ENCODE data around the gene MT1G. TPM values are rescaled to one million over a fixed set of nuclear protein-coding genes. Genes with fewer than 3 reads are reported as not detected.

Gene MT1G
- total and polyA plus RNA-seq, 2 experiments from 2014 or later = 184 to 1,014 TPM

DNA sequence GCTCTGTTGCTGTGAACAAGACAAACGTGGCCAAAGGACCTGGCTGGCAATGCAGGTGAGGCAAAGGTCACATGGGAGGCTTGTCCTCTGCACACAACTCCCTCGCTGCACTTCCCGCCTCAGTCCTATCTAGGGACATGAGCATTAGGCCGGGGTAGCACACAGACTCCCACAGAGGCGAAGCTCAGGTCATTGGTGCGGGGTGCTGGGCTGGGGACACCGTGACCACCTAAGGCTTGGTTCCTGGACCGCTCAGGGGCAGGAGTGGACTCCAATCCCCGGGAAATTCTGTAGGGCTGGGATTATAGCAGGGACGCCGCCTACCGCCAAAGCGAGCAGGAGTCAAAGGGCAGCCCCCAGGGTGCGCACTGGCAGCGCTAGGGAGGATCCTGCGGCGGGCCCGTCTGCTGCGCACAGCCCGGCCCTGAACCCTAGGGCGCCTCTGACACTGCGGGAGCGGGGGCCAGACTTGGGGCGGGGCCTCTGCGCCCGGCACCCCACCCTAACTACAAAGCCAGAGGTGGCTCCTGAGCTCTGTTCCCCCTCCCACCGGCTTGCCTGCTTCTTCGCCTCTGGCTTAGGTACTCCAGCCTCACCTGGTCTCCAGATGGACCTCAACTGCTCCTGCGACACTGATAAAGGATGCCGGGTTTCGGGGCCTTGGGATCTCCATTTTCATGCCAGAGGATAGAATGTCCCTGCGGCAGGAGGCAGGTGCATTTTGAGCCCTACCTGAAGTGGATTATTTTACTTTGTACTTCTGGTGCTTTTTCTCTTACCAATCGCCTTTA lies 20.0 kb downstream of the MT1G start:
- peak overlapping the region; percentile 54; the same call in 2 of the 3 replicates for H3K4me3 Mint-ChIP-seq

DNA sequence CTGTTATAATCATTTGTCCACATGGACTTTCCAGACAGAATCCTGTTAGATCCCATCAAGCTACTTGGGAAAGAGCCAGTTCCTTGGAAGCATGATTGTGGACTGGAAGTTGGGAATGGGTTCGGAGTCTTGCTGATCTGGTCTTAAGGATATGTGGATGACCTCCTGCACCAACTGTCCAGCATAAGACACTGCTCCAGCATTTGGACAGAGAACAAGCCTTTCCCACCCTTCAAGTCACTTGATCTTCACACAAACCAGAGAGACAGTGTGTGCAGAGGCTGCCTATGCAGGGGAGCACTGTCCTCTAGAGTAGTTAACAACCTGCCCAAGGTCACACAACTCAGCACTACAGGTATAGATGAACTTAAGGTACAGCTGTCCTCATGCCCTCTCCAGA lies 22.0 kb downstream of the MT1G start:
- ATAC-seq (no peak), DNase-seq (ENCODE audit: low spot score) (no peak)
- no peaks in the 10 kb centered on the region for H4K20me1 ChIP-seq (replicated peaks; ENCODE audit: insufficient read depth)
- Mint-ChIP-seq H3K4me1 (peaks cover 30% of the 10 kb centered on the region), H3K36me3 (ENCODE audit: low read depth) (no peaks in the 10 kb centered on the region), H3K27ac (no peak overlapping the region), H3K9me3 (no peaks in the 10 kb centered on the region), H3K27me3 (ENCODE audit: insufficient read depth, low read depth, poor library complexity) (peaks cover 85% of the 10 kb centered on the region), H3K4me3 (no peak overlapping the region)
- peaks cover 12% of the 10 kb centered on the region; the same call in 1 of the 2 replicates for H3K4me1 ChIP-seq (ENCODE audit: insufficient read depth)
- H3K4me3 ChIP-seq = no peak overlapping the region
- no peak overlapping the region for H3K27ac ChIP-seq (ENCODE audit: low read depth)
- H2AFZ ChIP-seq = no peak overlapping the region
- H3K27me3 ChIP-seq (ENCODE audit: insufficient read depth) = peaks cover 98% of the 10 kb centered on the region
- no peaks in the 10 kb centered on the region for H3K79me2 ChIP-seq (replicated peaks; ENCODE audit: insufficient read depth)
- H3K9me2 ChIP-seq (ENCODE audit: insufficient read depth) = no peaks in the 10 kb centered on the region
- H3K4me2 ChIP-seq = no peak overlapping the region
- no peaks in the 10 kb centered on the region for H3K36me3 ChIP-seq (ENCODE audit: insufficient read depth)
- H3F3A ChIP-seq (replicated peaks; ENCODE audit: low read depth) = 0 out of 2 replicates have a peak, but pooled peaks cover 6% of the 10 kb centered on the region
- TF ChIP-seq NANOG (IDR thresholded peaks at IDR 0.05; ENCODE audit: borderline replicate concordance) (no peak), EZH2 (IDR thresholded peaks at IDR 0.05; ENCODE audit: low read depth, unreplicated experiment) (no peak), ZNF114 (CRISPR knock-in tag; IDR thresholded peaks at IDR 0.05) (no peak), POLR2AphosphoS5 (IDR thresholded peaks at IDR 0.05; ENCODE audit: low read depth) (no peak), CREB1 (CRISPR knock-in tag; IDR thresholded peaks at IDR 0.05; ENCODE audit: low read depth) (no peak), STAT1 (IDR thresholded peaks at IDR 0.05; ENCODE audit: unreplicated experiment) (no peak)
- TF ChIP-seq, protein P1, sequence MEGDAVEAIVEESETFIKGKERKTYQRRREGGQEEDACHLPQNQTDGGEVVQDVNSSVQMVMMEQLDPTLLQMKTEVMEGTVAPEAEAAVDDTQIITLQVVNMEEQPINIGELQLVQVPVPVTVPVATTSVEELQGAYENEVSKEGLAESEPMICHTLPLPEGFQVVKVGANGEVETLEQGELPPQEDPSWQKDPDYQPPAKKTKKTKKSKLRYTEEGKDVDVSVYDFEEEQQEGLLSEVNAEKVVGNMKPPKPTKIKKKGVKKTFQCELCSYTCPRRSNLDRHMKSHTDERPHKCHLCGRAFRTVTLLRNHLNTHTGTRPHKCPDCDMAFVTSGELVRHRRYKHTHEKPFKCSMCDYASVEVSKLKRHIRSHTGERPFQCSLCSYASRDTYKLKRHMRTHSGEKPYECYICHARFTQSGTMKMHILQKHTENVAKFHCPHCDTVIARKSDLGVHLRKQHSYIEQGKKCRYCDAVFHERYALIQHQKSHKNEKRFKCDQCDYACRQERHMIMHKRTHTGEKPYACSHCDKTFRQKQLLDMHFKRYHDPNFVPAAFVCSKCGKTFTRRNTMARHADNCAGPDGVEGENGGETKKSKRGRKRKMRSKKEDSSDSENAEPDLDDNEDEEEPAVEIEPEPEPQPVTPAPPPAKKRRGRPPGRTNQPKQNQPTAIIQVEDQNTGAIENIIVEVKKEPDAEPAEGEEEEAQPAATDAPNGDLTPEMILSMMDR (conservative IDR thresholded peaks at IDR 0.05; ENCODE audit: low read depth in 2 of 2) = no peak
- TF ChIP-seq, protein P2, sequence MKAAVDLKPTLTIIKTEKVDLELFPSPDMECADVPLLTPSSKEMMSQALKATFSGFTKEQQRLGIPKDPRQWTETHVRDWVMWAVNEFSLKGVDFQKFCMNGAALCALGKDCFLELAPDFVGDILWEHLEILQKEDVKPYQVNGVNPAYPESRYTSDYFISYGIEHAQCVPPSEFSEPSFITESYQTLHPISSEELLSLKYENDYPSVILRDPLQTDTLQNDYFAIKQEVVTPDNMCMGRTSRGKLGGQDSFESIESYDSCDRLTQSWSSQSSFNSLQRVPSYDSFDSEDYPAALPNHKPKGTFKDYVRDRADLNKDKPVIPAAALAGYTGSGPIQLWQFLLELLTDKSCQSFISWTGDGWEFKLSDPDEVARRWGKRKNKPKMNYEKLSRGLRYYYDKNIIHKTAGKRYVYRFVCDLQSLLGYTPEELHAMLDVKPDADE (IDR thresholded peaks at IDR 0.05) = no peak

More for the DNA sequence above, 20.0 kb downstream of the MT1G start:
- DNase-seq (ENCODE audit: low spot score) (peak; percentile 67), ATAC-seq (peak; percentile 75)
- Histone ChIP-seq H3K36me3 (ENCODE audit: insufficient read depth) (no peaks in the 10 kb centered on the region), H3K9me2 (ENCODE audit: insufficient read depth) (no peaks in the 10 kb centered on the region), H3K4me3 (peak overlapping the region; percentile 49), H3K4me1 (ENCODE audit: insufficient read depth) (peaks cover 7% of the 10 kb centered on the region; the same call in 1 of the 2 replicates), H4K20me1 (replicated peaks; ENCODE audit: insufficient read depth) (no peaks in the 10 kb centered on the region), H3K27me3 (ENCODE audit: insufficient read depth) (peaks cover 82% of the 10 kb centered on the region), H3K4me2 (peak overlapping the region; percentile 83), H3K27ac (ENCODE audit: low read depth) (no peak overlapping the region), H3K79me2 (replicated peaks; ENCODE audit: insufficient read depth) (no peaks in the 10 kb centered on the region), H2AFZ (peak overlapping the region; percentile 99), H3F3A (replicated peaks; ENCODE audit: low read depth) (0 out of 2 replicates have a peak, but pooled peaks cover 2% of the 10 kb centered on the region)
- TF ChIP-seq EZH2phosphoT487 (IDR thresholded peaks at IDR 0.05; ENCODE audit: unreplicated experiment) = no peak
- TF ChIP-seq, protein P1 (conservative IDR thresholded peaks at IDR 0.05; ENCODE audit: low read depth in 2 of 2) = peak in 1 of 2 experiments; percentile 57; a peak in 2 of 4 replicates
- no peak for TF ChIP-seq EZH2 (IDR thresholded peaks at IDR 0.05; ENCODE audit: low read depth, unreplicated experiment)
- H3K27me3 Mint-ChIP-seq (ENCODE audit: insufficient read depth, low read depth, poor library complexity) = peaks cover 83% of the 10 kb centered on the region
- H3K9me3 Mint-ChIP-seq = no peaks in the 10 kb centered on the region
- no peaks in the 10 kb centered on the region for H3K36me3 Mint-ChIP-seq (ENCODE audit: low read depth)
- peaks cover 16% of the 10 kb centered on the region; the same call in 2 of the 3 replicates for H3K4me1 Mint-ChIP-seq
- no peak overlapping the region for H3K27ac Mint-ChIP-seq

Measured in GM23338 (cell line).